T-helper 9 cell (primary cell): ENCODE measurements around the gene GPR42.
"Not testable (repeated sequence)": the region's sequence is repeated elsewhere in the genome, so short reads cannot be mapped to it uniquely, and the experiment has no call there.

Experiments
- DNase-seq: peaks from one replicate; pipeline ENCODE4 v3.0.0-alpha.2; 2020

GPR42 gene

DNA sequence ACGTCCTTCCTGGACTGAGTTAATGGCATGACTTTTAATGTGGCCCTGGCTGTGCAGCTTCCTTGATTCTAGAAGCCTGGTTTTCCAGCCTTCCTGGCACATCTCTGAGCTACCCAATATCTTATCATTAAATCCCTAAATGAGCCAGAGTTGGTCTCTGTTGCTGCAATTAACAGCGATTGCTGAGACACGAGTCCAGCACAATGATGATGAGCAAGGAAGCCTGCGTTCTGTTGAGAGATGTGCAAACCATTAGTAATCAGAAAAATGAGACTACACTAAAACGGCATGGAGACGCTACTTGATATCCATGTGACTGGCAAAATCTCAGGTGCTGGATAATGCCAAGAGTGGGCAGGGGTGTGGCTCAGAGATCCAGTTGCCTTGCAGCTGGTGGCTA, 26.2 kb downstream of the GPR42 start:
- DNase-seq = no peak

DNA sequence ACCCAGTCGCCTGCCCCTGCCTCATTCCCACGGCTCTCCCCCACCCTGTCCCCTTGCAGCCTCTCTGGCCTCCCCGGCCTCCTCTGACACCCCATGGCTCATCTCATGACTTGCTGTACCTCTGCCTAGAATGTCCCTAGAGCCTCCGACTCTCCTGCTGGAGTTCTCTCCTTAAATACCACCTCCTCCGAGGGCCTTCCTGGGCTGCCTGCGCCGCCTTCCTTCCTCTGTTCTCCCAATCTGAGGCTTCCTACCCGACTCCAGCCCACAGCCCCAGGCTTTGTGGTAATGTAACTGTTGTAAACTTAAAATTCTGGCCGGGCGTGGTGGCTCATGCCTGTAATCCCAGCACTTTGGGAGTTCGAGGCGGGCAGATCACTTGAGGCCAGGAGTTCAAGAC, 27.7 kb downstream of the GPR42 start:
- no peak for DNase-seq

GRCh38 chr19:35399231-35399630, 28.4 kb downstream of the GPR42 start:
- DNase-seq = no peak

- no peak for DNase-seq
These were observed 29.3 kb downstream of the GPR42 start for GRCh38 chr19:35399948-35400772.

DNA sequence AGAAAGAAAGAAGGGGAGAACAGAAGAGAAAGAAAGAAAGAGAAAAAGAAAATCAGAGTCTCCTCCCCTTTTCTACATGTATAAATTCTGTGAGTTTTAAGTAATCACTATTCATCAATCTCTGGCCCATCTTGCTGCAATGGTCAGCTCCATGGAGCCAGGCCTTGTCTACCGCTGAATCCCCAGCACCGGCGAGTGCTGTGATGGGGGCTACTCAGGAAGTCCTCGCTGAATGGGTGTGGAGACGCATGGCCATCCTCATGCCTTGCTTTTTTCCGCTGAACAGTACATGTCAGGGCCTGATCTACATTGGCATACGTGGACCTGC, 29.9 kb downstream of the GPR42 start:
- DNase-seq = no peak

DNA sequence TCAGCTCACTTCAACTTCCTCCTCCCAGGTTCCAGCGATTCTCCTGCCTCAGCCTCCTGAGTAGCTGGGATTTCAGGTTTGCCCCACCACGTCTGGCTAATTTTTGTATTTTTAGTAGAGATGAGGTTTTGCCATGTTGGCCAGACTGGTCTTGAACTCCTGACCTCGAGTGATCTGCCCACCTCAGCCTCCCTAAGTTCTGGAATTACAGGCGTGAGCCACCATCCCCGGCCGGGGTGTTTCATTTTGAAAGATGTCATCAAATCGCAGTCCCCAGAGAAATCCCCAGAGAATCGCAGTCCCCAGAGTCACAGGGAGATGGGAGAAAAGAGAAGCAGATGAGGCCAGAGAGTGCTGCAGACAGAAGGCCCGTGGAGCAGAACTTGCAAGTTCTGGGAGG, 30.5 kb downstream of the GPR42 start:
- DNase-seq = not testable (repeated sequence)

GRCh38 chr19:35403116-35403760, 32.4 kb downstream of the GPR42 start:
- no peak for DNase-seq

DNA sequence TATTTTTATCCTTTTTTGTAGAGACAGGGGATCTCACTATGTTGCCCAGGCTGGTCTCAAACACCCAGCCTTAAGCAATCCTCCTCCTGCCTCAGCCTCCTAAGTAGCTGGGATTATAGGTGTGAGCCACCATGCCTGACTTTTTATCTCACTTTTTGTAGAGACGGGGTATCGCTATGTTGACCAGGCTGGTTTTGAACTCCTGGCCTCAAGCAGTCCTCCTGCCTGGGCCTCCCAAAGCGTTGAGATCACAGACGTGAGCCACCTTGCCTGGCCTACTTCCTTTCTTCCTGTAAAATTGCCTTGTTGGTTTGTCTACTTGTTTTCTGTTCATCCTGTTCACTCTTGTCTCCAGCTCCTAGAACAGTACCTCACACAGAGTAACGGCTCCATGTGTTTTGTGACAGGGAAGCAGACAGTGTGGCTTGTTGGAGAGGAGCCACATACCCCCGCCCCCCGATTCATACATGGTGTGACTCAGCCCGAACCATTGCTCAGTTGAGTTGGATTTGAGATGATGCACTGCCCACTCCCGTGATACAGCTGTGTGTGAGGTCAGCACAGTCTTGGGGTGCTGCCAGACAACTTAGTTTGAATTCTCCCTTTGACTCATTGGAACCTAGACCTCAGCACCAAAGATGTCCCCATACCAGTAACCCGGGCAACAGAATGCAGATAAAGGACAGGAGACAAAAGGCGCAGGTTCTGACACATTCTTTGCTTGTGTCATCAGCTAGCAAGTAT, 34.2 kb downstream of the GPR42 start:
- DNase-seq = no peak

DNA sequence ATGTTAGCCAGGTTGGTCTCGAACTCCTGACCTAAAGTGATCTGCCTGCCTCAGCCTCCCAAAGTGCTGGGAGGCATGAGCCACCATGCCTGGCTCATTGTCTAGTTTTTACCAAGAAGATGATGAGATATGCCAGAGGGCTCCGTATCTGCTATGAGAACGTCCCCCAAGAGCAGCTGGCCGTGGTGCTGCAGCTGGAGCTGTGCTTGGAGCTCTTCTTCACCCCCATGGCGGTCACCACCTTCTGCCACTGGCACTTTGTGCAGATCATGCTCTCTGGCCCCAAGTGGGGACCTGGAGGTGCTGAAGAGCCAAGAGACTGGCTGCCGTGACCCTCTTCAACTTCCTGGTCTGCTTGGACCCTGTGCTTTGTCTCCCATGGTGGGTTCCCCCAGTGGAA, 36.8 kb downstream of the GPR42 start:
- no peak for DNase-seq

- no peak for DNase-seq
These were observed 37.7 kb downstream of the GPR42 start for GRCh38 chr19:35408284-35409171.

GRCh38 chr19:35409191-35409590, 38.3 kb downstream of the GPR42 start:
- no peak for DNase-seq

- no peak for DNase-seq
These were observed 39.6 kb downstream of the GPR42 start for GRCh38 chr19:35410487-35410886.

DNA sequence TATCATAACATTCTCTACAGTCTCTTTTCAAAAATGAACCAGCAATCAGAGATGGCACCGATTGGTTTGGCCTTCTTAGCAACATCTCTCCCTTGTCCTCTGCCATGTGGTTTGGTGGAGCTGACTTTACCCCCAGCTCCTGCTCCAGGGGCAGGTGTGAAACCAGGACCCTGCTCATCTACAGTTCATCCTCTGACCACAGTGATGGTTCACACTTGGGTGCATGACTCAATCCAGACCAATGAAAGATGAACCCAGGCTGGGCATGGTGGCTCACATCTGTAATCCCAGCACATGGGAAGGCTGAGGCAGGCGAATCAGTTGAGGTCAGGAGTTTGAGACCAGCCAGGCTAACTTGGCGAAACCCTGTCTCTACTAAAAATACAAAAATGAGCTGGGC, 43.6 kb downstream of the GPR42 start:
- no peak for DNase-seq

DNA sequence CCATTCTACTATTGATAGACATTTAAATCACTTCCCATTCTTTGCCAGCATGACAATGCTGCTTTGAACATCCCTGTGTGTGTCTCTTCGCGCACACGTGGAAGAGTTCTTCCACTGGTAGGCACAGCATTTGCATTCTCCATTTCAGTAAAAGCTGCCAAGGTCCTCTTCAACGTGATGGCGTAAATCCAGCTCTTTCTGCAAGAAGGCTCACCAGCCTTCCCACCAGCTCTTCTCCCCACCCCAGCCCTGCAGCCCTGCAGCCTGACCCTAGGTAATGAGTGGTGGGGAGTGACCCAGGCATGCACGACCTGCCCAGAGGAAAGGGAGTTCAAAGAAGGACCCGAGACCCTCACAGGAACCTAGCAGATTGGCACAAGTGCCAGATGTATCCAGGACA, 45.5 kb downstream of the GPR42 start:
- DNase-seq = no peak

- DNase-seq = no peak
These were observed 46.4 kb downstream of the GPR42 start for GRCh38 chr19:35417278-35417677.

- no peak for DNase-seq
These were observed 47.1 kb downstream of the GPR42 start for GRCh38 chr19:35417713-35418534.

DNA sequence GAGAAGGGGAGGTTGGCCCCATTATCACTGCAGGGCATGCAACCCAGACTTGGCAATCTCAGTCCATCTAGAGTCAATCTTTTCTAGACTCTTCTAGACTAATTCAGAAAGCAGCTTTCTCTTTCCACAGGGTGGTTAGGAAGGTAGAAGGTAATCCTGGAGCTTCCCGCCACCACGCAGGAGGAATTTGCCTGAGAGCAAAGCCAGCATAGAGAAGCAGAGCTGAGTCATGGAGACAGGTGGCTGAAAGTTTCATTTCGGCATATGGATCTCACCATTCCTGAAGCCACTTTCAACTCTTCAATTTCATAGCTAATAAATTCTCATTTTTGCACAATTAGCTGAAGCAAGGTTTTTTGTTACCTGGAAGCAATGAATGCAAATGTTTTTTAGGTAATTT, 48.2 kb downstream of the GPR42 start:
- DNase-seq = no peak

- DNase-seq = no peak
These were observed 48.9 kb downstream of the GPR42 start for GRCh38 chr19:35419805-35420204.

GRCh38 chr19:35421362-35421761, 50.5 kb downstream of the GPR42 start:
- DNase-seq = no peak
